Left renal cortex interstitium (tissue), 4 donors: Measurements from ENCODE around the gene ABCF3. TPM values are rescaled to one million over a fixed set of nuclear protein-coding genes. Genes with fewer than 3 reads are reported as not detected.

Source experiments
- DNase-seq, 4 donors: peaks; one replicate each; pipeline ENCODE4 v3.0.0-alpha.2; 2013; ENCODE audit warnings: low read depth in 4 of 4, low spot score in 2 of 4, missing footprints in 1 of 4
- polyA plus RNA-seq, 4 donors: library from polyadenylated mRNA; unstranded; fragments of 120-200 nt; gene quantifications; one replicate each; pipeline ENCODE4 v1.2.1, GENCODE V29; 2013; ENCODE audit not compliant: insufficient read length in 4 of 4

The ABCF3 gene
- polyA plus RNA-seq, 4 donors = 52.0 to 70.9 (median 65.5) TPM

DNA sequence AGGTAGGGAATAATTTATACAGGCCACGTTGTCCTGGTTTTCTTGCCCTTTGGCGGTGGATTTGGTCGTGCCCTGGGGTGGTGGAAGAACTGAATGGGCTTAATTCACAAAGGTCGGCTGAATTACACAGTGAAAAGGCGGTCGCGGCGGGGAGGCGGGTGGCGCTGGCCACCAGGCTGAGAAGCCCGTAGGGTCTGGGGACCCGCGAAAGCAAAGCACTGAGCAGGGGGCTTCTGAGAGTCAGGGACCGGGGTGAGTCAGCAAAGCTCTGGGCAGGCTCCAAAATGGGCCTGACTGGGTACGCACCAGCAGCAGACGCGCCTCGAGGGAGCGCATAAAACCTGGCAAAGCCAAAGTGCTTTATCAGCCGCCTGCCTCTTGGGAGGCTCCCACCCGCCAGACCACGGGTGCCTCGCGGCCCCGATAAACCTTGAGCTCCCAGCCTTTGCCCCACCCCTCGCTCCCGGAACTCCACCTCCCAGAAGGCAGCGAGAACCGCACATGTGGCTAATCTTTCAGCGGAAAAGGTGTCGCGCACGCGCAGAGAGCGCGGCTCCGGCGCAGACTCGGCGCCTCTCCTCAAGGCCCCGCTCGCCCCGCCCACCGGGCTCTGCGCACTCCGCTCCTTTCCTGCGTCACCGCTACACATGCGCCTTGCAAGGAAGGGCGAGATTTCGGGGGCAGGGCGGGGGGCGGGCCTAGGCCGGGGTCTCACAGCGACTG is 377 bp upstream of the ABCF3 start:
- peak; percentile 93 to 99 (median 99) for DNase-seq

DNA sequence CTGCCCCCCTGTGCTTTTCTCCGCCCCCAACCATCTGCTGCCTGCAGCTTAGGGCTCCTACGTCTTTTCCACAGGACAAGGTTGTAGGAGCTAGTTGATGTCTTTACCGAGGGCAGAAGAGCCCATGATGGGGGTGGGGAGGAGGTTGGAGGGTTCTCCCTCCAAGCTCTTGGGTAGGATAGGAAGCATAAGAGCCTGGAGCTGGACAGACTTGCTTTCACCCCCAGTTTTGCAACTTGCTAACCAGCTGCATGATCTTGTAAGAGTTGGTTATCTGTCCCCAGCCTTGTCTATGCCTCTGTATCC is 856 bp downstream of the ABCF3 start:
- no peak for DNase-seq

DNA sequence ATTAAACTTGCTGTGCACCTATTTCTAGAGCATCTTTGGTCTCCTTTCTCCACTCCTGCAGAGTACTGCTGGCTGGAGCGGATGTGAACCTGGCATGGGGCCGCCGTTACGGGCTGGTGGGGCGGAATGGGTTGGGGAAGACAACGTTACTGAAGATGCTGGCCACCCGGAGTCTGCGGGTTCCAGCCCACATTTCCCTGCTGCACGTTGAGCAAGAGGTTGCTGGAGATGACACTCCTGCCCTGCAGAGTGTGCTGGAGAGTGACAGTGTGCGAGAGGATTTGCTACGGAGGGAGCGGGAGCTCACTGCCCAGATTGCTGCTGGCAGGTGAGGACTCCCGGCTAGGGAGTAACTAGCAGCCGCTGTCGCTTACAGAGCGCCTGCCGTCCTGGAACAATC is 2.1 kb downstream of the ABCF3 start:
- DNase-seq = no peak

DNA sequence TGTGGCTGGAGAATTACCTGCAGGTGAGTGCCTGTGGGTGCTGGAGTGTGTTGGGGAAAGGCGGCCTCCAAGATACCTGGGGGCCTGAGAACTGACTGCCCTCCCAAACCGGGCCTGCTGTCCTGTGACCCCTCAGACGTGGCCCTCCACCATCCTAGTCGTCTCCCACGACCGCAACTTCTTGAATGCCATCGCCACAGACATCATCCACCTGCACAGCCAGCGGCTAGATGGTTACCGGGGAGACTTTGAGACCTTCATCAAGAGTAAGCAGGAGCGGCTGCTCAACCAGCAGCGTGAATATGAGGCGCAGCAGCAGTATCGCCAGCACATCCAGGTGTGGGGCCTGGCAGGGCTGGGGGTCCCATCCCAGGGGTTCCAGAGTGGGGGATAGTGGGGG is 3.4 kb downstream of the ABCF3 start:
- no peak for DNase-seq

DNA sequence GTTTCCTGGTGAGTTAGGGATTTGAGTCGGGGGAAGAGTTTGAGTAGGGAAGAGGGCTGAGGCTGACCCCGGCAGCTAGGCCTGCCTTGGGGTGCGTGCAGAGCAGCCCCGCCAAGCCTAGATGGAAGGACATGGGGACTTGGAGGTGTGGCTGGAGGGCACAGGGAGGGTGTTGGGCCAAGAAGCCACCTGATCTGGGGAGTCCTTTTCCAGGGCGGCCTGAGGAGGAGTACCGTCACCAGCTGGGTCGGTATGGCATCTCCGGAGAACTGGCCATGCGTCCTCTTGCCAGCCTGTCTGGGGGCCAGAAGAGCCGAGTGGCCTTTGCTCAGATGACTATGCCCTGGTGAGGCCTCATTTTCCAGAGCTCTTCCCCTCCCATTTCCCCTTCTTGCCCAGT is 6.9 kb downstream of the ABCF3 start:
- no peak for DNase-seq

DNA sequence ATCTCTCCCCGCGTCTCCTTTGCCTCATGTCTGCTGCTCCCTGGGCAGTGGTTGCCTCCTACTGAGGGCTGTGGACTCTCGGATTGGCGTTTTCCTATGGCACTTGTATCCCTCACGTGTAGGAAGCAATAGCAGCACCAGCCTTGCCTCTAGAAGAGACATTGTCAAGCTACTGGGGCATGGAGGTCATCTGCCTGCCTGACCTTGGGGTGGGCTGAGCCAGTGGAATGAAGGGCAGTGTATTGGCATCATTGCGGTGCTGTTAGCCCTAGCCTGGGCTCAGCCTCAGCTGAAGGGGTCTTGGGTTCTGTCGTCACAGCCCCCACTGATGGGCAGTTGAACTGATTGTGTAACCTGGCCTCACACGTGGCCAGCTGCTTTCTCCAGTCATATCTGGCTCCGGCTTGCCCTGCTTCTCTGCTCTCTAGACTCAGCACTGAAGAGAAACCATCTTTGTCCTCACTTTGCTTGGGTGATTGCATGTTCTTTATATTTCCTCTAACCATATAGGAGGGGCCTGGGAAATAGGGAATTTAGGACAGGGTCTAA is 8.1 kb downstream of the ABCF3 start:
- no peak for DNase-seq

DNA sequence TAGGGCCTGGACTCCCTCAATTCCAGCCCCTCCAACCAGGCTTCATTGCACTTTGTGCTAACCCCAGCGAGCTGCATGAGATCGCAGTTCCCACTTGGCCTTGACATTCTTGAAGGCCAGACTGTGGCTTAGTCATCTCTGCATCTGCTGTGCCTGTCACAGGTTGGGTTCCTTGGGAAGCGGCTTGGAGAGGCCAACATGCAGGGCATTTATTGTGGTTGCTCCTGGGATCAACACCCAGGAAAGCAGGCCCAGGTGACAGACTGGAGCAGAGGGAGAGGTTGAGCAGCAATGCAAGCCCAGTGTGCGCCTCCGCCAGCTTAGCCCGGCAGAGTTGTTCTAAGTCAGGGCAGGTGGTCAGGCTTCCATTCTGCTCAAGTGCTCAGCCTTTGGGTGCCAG is 10.5 kb downstream of the ABCF3 start:
- DNase-seq = no peak

DNA sequence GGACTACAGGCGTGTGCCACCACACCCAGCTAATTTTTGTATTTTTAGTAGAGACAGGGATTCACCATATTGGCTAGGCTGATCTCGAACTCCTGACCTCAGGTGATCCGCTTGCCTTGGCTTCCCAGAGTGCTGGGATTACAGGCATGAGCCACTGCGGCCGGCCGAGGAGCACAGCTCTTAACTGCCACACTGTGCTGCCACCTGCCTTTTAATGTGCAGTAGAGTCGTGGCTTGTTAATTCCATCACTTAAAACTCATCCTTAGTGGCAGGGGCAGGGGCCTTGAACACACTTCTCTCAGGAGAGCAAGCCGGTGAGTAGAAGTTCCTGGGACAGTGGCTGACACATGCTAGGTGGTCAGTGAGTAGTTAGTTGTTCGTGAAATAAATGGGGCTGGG is 12.5 kb downstream of the ABCF3 start:
- DNase-seq = no peak

DNA sequence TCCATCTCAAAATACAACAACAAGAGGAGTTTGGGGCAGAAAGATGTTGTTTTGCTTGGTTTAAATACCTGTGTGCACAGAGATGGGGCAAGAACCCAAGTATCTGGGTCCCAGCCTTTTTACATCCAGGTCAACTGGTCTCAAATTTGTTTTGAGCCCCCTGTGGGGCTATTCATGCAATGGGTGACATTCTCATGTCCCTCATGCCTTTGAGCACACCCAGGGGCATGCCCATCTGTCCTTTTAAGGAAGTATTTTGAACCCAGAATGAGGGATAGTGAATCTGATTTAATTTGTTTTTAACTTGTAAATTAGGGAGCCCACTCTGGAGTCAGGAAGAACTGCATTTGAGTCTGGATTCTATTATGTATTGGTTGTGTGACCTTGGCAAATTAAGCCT is 14.8 kb downstream of the ABCF3 start:
- no peak for DNase-seq

DNA sequence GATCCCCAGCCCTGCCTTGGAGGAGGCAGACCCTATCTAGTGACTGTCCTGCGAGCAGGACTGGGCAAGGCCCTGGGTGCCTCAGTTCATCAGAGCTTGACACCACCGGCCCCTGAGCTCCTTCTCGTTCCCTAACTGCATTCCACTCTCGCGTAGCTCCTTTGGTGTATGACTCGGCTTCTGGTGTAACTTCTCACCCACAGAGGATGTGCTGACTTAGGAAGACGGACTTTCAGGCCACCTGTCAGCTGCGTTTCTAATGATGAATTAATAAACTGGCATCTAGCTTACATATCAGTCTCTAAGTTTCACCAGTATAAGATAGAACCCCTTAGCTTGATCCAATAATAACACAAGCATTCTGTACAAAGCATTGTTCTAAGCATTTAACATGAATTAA is 17.5 kb downstream of the ABCF3 start:
- DNase-seq = no peak

DNA sequence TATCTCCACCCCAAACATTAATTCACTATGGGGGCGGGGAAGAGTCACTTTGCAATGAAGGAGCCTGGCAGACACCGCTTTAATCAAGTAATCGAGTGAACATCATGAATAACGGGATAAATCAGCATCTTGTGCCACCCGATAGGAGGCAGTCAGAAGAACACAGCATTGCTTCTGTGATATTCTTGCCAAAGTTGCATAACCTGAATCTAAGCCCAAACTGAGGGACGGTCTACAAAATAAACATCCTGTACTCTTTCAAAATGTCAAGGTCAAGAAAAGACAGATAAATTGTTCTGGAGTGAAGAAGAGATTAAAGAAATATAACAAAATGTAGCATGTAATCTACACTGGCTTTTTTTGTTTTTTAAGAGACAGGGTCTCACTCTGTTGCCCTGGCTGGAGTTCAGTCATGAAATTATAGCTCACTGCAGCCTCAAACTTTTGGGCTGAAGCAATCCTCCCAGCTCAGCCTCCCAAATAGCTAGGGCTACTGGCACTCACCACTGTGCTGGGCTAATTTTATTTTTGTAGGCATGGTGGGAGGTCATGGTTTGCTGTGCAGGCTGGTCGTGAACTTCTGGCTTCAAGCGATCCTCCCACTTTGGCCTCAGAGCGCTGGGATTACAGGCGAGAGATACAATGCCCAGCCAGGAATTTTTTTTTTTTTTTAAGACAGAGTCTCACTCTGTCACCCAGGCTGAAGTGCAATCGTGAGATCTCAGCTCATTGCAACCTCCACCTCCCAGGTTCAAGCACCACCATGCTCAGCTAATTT is 23.3 kb downstream of the ABCF3 start:
- no peak for DNase-seq

DNA sequence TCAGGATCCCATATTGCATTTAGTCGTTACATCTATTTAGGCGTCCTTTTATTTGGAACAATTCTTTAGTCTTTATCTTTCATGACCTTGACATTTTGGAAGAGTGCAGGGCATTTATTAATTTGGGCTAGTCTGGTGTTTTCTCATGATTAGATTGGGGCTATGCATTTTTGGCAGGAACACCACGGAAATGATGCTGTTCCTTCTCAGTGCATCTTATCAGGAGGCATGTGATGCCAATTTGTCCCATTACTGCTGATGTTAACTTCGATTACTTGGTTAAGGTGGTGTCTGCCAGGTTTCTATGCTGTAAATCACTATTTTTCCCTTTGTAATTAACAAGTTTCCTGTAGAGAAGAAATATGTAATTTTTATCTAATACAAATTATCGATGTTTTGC is 25.3 kb downstream of the ABCF3 start:
- DNase-seq = no peak

DNA sequence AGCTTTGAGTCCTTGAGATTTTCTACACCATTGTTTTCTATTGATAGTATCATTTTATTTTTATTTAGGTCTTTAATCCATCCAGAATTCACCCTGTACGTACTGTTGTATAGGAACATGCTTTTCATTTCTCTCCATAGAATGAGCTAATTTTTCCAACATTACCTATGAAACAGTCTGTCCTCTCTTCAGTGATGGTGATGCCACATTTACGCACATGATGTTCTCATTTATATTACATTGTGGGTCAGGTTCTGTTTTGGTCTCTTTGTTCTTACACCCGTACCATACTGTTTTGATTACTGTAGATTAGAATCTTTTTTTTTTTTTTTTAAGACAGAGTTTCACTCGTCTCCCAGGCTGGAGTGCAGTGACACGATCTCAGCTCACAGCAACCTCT is 25.7 kb downstream of the ABCF3 start:
- no peak for DNase-seq

DNA sequence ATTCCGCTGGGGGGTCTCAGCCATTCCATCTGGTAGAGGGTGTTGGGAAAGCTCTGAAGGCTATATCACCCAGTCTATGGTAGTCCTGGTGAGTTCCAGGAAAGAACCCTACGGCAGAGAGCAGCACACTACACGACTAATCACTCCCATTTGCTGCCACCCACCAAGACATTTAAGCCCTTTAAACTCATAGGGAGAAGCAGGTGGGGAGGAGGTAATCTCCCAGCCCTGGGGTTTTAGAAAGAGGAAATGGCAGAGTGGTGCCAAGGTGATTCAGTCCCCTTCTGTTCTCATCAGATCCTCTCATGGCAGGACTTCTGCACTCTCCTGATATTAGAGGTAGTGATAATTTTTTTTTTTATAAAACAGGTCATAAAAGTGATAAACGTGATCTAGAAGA is 32.8 kb downstream of the ABCF3 start:
- no peak for DNase-seq

DNA sequence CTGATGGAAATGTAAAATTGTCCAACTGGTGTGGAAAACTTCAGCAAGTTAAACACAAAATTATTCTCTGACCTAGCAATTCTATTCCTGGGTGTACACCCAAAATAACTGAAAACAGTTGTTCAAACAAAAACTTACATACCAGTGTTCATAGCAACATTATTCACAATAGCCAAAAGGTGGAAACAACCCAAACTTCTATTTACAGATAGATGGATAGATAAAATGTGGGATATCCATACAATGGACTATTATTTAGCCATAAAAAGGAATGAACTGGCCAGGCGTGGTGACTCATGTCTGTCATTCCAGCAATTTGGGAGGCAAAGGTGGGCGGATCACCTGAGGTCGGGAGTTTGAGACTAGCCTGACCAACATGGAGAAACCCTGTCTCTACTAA is 36.5 kb downstream of the ABCF3 start:
- DNase-seq = no peak

DNA sequence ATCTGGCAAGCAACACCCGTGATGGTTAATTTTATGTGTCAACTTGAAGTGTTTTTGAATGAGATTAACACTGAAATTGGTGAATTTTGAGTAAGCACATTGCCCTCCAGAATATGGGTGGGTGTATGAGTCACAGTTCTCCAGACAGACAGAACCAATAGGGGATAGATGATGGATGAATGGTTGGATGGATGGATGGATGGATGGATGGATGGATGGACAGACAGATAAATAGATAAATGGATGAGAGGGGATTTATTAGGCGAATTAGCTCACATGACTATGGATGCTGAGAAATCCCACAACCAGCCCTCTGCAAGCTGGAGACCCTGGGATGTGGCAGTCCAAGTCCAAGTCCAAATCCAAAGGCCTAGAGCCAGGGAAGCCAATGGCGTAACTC is 37.9 kb downstream of the ABCF3 start:
- DNase-seq = no peak

DNA sequence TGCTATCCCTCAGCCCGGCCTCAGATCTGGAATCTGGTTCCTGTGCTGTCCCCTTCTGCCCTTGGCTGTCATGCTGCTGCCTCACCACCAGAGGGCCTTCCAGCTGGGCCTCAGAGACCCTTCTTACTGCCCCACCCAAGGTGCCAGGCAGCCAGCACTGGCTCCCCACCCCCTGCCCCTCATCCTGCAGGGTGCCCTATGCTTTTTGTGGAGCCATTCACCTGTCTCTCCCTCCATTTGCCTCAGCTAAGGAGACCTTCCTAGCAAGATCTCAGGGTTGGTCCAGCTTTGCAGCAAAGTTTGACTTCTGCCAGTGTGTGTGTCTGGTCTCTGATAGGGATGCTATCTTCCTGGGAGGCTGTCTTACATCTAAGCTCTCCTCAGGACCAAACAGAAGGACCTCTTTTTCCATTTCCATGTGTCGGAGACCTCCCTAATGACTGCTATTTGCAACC is 41.5 kb downstream of the ABCF3 start:
- no peak for DNase-seq

DNA sequence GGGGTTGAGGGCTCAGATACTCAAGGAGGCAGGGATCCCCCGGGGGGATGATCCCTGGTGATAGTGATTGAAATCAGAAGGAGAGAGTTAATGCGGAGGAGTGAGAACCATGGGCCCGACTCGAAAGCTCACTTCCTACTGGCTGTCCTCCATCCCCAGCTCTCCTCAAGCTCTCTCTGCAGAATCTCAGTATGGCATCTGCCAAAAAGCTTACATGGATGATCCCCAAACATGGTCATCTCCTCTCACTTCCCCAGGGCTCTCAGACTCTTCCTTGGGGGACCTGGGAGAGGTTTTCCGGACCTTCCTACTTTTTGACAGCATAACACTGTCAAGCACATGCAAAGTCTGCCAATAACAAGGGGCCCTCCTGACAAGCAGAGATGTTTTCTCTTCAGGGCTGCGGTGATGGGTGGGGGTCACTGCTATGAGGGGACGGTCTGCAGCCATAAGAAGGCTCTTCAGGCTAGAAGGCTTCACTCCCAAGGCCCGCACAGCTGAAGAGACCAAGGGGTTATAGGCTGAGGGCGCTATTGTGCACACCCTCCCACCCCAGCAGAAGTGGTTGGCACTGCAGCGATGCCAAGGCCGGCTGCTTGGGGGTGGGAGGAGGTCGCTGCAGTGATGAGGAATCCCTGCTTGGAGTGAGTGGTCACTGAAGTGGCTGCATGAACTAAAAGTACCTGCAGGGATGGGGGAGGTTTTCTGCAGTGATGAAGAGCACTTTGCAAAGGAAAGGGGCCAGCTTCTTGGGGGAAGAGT is 42.6 kb downstream of the ABCF3 start:
- no peak for DNase-seq

DNA sequence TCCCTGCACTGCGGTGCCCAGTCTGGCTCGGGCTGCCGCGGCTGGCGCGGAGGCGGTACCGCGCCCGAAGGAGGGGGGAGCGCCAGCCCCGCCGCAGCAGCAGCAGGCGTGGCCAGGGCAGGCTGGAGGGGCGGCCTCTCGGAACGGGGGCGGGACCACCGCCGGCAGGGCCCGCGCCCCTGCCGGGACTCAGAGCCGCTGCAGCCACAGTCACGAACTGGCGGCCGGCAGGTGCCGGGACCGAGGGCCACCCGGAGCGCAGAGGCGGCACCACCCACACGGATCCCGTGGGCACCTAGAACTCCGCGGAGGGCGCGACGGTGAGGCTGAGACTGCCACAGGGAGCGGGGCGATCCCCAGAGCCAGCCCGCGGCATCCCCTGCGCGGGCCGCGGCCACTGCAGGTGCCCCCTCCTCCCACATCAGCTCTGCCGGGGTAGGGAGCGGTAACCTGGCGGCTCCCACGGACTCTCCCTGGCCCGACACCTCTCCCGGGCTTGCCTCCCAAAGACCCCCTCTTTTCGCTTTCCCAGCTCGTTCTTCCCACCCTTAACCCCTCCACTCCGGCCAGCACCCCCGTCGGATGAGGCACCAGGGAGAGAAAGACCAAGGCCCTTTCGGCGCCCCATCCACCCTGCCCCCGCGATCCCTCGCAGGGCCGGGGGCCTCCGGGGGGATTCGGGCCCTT is 43.5 kb downstream of the ABCF3 start, which contains the start of gene VWA5B2:
Gene VWA5B2, plus strand, starts transcription at position 192 of the 687 bp plus-strand sequence. CDS start 944 bp downstream, outside the sequence.
- no peak for DNase-seq

DNA sequence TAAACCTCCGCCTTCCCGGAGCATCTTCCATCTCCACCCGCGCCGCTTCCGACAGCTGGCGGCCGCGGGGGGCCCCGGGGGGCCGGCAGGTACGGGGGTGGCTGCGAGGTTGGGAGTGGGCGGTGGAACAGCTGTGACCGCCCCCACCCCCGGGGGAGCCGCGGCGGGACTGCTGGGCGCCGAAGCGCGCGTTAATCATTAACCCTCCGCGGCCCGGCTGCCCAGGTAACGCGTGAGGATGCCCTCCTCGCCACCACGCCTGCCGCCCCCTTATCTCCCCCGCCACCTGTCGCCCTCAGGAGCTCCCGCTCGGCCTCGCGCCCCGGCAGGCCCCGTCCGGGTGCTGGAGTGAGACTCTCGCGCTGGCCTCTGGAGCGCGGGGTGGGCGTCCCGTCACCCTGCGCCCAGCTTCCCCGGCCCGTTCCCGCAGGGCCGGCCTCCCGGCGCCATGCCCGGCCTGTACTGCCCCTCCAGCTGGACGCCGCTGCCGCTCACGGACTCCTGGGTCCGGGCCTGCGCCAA is 44.1 kb downstream of the ABCF3 start:
- DNase-seq = no peak
